ENCODE results near the gene MYO18A.

DNA sequence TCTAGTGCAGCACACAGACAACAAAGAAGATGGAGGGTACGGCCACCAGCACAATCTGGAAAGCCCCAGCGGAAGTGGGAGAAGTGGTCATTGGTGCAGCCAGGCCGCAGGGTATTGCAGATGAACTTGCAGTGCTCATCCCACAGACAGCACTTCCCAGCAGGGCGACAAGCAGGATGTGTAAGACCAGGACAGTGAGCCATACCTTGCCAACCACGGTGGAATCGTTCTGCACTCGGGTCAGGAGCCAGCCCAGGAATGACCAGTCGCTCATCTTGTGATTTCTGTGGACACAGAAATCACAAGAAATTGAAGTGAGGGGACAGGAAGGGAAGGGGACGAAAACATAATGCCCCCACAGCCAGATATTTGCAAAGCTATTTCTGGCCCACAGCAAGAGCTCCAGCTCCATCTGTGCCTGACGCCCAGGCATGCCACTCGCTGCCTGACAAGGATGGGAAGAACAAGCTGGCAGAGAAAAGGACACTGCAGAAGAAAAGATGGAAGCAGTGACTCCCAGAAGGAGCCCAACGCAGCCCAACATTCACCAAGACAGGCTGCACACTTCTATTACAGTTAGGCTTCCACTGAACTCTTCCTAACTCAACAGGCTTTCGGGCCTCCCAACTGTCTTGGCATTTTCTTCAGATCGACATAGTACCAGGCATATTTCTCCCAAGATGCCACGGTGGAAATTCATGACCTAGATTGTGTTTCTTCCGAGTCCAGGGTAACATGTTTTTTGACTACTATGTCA lies 17.5 kb upstream of the MYO18A start:
- TF ChIP-seq CTCF (IDR thresholded peaks at IDR 0.05) (no peak), POLR2A (IDR thresholded peaks at IDR 0.05) (no peak)

Measured in uterus (tissue), 2 donors.